Suprapubic skin (tissue), 4 donors: Measurements from ENCODE around the gene EPHB6. TPM values are rescaled to one million over a fixed set of nuclear protein-coding genes. Genes with fewer than 3 reads are reported as not detected.

ENCODE experiments used
- DNase-seq, 2 donors: peaks; one replicate each; pipeline ENCODE4 v3.0.0-alpha.2; 2019; ENCODE audit warnings: low spot score in 2 of 2
- H3K27ac ChIP-seq: fragments of 200-600 bp; sonication (generic); one replicate; pipeline ENCODE4 v1.5.1; 2019
- H3K27me3 ChIP-seq: fragments of 200-600 bp; sonication (generic); one replicate; pipeline ENCODE4 v1.5.1; 2019
- H3K36me3 ChIP-seq: fragments of 200-600 bp; sonication (generic); one replicate; pipeline ENCODE4 v1.5.1; 2019
- H3K4me1 ChIP-seq: fragments of 200-600 bp; sonication (generic); one replicate; pipeline ENCODE4 v1.5.1; 2019
- H3K4me3 ChIP-seq: fragments of 200-600 bp; sonication (generic); one replicate; pipeline ENCODE4 v1.5.1; 2019; ENCODE audit warnings: mild to moderate bottlenecking
- H3K9me3 ChIP-seq: fragments of 200-600 bp; sonication (generic); one replicate; pipeline ENCODE4 v1.5.1; 2019
- EP300 ChIP-seq: sonication (generic); formaldehyde crosslinking; IDR thresholded peaks from one replicate; pipeline ENCODE4 v1.6.1; 2017; ENCODE audit warnings: antibody characterized with exemption
- POLR2A ChIP-seq, 2 donors: fragments of 450-650 bp; IDR thresholded peaks; one replicate each; pipeline ENCODE4 v1.6.1; 2017; ENCODE audit warnings: antibody characterized with exemption in 2 of 2, mild to moderate bottlenecking in 2 of 2, moderate library complexity in 2 of 2
- POLR2AphosphoS5 ChIP-seq, 3 donors: sonication (generic); formaldehyde crosslinking; IDR thresholded peaks; one replicate each; pipeline ENCODE4 v1.6.1; 2017; ENCODE audit warnings: antibody characterized with exemption in 3 of 3
- WGBS: methylation state at CpG from one replicate; pipeline ENCODE4 v1.1.5; 2018; 5-methylcytosine and 5-hydroxymethylcytosine counted together
- total RNA-seq, 4 donors: library from RNA; depleted of rRNA; stranded (reverse); fragments of >200 nt; gene quantifications; one replicate each; pipeline ENCODE4 v1.1.0, GENCODE V29; 2016
- TF ChIP-seq, protein P1 (sequence below), 2 donors: fragments of 200-600 bp in 1 of 2; fragments of 450-650 bp in 1 of 2; sonication (generic) in 1 of 2; IDR thresholded peaks; one replicate each; pipeline ENCODE4 v1.5.1; 2016 to 2019; ENCODE audit warnings: antibody characterized with exemption in 2 of 2, mild to moderate bottlenecking in 1 of 2, moderate library complexity in 1 of 2

Gene EPHB6
- total RNA-seq, 4 donors from 2014 or later, result 207 to 299 (median 258) TPM

DNA sequence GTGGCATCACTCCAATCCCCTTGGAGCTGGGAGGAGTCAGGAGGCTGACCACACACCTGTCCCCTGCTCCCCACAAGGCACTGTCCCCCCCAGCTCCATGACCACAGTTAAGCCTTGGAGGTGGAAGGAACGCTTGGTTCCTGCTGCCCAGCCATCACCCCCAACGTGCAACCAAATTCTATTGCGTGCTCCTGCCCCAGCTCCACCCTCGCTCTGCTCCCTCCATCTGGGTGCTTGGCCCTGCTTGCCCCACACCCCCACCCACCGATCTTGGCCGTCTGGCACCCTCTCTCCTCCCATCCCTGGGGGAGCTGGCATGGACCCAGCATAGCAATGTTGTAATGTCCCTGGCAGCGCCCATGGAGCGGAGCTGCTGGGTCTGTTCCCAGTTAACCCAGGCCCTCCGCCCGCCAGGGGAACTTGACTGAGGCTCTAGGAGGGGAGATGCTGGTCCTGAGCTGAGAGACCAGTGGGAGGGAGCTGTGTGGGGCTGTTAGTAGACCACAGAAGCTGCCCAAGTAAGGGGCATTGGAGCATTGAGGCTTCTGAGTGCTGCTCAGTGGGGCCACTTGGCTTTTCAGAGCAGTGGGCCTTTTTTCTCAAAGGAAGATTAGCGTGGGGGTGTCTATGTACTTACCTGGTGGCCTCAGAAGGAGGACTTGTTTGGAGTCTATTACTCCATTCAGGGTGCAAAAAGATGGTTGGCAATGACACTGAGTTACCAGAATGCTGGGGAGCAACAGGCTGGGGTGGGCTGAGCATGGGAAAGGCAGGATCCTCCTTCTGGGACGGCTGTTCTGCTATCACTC lies 1.1 kb downstream of the EPHB6 start:
- no peaks in the 10 kb centered on the region for H3K36me3 ChIP-seq
- no peak for TF ChIP-seq EP300
- TF ChIP-seq POLR2AphosphoS5 (IDR thresholded peaks at IDR 0.05), result peak in 1 of 3 donors; percentile 77
- peak; percentile 88 to 89 for DNase-seq
- no peaks in the 10 kb centered on the region for H3K9me3 ChIP-seq
- H3K27ac ChIP-seq, result peak overlapping the region; percentile 92
- no peaks in the 10 kb centered on the region for H3K27me3 ChIP-seq
- H3K4me1 ChIP-seq, result peaks cover 46% of the 10 kb centered on the region
- 22% methylated on average over 11 of the region's 12 CpGs for WGBS
- peak overlapping the region; percentile 78 for H3K4me3 ChIP-seq

DNA sequence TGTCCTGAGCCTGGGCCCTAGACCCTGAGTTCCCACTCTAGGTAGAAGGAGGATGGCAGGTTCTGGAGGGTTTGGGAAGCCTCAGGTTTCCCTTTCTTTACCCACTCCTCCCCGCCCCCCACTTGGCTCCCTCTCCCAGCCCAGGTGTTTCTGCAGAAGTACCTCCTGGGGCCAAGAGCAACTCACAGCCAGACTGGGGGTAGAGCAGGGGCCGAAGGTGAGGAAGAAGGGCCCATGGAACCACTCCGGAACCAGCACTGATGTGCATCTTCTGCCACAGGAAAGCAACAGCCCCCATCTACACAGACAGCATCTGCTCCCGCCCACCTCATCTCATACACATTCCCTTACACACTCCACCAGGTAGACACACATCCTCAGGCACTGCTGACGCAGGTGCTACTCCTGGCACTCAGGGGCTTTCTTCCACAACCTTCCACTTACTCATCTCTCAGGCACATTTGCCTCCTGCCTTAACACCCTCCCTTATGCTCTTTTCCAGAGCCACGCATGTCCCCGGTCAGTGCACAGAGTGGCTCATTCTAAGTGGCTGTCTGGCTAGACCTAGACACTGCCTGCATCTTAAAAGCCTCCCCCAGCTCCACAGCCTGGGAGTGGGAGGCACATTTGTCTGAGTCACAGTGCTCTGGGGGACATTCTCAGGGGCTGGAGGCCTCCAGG lies 1.8 kb downstream of the EPHB6 start:
- DNase-seq, result no peak
- Histone ChIP-seq H3K4me1 (peaks cover 46% of the 10 kb centered on the region), H3K36me3 (no peaks in the 10 kb centered on the region), H3K27ac (peak overlapping the region; percentile 19), H3K4me3 (peak overlapping the region; percentile 78), H3K27me3 (no peaks in the 10 kb centered on the region), H3K9me3 (no peaks in the 10 kb centered on the region)
- 69% methylated on average over 5 of the region's 7 CpGs for WGBS
- TF ChIP-seq EP300, result no peak
- no peak for TF ChIP-seq POLR2AphosphoS5 (IDR thresholded peaks at IDR 0.05)
- no peak for TF ChIP-seq POLR2A (IDR thresholded peaks at IDR 0.05)
- TF ChIP-seq, protein P1, sequence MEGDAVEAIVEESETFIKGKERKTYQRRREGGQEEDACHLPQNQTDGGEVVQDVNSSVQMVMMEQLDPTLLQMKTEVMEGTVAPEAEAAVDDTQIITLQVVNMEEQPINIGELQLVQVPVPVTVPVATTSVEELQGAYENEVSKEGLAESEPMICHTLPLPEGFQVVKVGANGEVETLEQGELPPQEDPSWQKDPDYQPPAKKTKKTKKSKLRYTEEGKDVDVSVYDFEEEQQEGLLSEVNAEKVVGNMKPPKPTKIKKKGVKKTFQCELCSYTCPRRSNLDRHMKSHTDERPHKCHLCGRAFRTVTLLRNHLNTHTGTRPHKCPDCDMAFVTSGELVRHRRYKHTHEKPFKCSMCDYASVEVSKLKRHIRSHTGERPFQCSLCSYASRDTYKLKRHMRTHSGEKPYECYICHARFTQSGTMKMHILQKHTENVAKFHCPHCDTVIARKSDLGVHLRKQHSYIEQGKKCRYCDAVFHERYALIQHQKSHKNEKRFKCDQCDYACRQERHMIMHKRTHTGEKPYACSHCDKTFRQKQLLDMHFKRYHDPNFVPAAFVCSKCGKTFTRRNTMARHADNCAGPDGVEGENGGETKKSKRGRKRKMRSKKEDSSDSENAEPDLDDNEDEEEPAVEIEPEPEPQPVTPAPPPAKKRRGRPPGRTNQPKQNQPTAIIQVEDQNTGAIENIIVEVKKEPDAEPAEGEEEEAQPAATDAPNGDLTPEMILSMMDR (IDR thresholded peaks at IDR 0.05), result no peak

DNA sequence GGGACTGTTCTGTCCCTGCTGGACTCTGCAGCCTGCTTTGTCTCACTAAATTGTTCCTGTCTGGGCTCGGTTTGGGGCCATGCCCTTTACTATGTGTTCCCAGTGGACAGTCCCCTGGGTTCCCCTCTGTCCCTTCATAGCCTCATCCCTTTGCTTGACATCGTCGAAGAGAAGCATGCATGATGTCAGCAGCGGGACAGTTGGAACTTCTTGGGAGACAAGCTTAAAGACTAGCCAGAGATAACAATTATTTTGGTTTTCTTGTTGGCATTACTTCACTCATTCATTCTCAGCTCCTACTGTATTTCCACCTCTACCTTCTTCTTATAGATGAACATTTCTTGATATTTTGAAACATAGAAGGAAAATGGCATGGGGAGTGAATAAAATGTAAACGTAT lies 2.7 kb downstream of the EPHB6 start:
- 59% methylated on average over 5 of the region's 5 CpGs for WGBS
- Histone ChIP-seq H3K4me1 (peaks cover 46% of the 10 kb centered on the region), H3K27ac (no peak overlapping the region), H3K4me3 (peak overlapping the region; percentile 78), H3K36me3 (peaks cover 8% of the 10 kb centered on the region), H3K27me3 (no peaks in the 10 kb centered on the region), H3K9me3 (no peaks in the 10 kb centered on the region)
- TF ChIP-seq POLR2A (IDR thresholded peaks at IDR 0.05) (no peak), EP300 (no peak), POLR2AphosphoS5 (IDR thresholded peaks at IDR 0.05) (no peak)
- TF ChIP-seq, protein P1 (IDR thresholded peaks at IDR 0.05), result no peak
- DNase-seq, result no peak

DNA sequence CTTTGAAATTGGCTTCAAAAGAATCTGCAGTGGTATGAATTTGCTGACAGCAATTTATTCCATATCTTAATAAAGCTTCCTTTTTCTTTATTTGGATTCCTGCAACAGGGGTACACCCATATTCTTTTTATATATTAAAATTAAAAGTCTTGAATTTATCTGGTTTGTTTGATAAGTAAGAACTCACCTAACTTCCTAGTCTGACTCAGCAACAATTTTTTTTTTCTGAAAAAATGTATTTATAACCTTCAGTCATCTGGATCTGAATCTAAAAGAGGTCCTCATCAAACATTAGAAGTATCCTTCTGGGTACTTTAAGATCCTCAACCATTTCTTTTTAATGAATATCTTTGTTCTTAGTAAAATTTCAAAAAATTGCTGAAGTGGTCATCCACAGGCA lies 4.5 kb downstream of the EPHB6 start:
- H3K27ac ChIP-seq, result no peak overlapping the region
- DNase-seq, result no peak
- H3K4me3 ChIP-seq, result no peak overlapping the region
- H3K27me3 ChIP-seq, result no peaks in the 10 kb centered on the region
- no peak for TF ChIP-seq POLR2AphosphoS5 (IDR thresholded peaks at IDR 0.05)
- TF ChIP-seq POLR2A (IDR thresholded peaks at IDR 0.05), result no peak
- TF ChIP-seq, protein P1 (IDR thresholded peaks at IDR 0.05), result no peak
- TF ChIP-seq EP300, result no peak
- H3K9me3 ChIP-seq, result no peaks in the 10 kb centered on the region
- H3K36me3 ChIP-seq, result peaks cover 25% of the 10 kb centered on the region
- peaks cover 41% of the 10 kb centered on the region for H3K4me1 ChIP-seq

DNA sequence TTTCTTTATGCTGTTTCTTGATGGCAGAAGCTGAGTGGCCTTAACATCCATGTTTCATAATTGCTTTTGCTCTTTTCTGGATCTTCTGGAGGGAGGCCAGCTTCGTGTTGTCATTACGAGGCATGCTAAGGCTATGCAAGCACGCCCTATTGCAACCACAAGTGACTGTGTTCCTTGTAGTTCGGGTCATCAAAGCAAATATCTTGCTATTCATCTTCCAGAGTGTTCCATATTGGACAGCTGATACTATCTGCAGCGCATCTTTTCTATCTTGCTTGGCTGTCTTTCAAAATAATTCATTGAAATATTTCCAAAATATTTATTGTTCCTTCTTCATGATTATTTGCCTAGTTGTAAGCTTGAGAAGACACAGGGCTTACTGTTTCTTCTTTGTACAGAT lies 5.0 kb downstream of the EPHB6 start:
- Histone ChIP-seq H3K9me3 (no peaks in the 10 kb centered on the region), H3K27me3 (no peaks in the 10 kb centered on the region), H3K27ac (no peak overlapping the region), H3K36me3 (peaks cover 28% of the 10 kb centered on the region), H3K4me1 (peaks cover 45% of the 10 kb centered on the region), H3K4me3 (no peak overlapping the region)
- TF ChIP-seq POLR2AphosphoS5 (IDR thresholded peaks at IDR 0.05), result peak in 1 of 3 donors; percentile 50
- TF ChIP-seq, protein P1 (IDR thresholded peaks at IDR 0.05), result no peak
- WGBS, result 21% methylated on average over 5 of the region's 5 CpGs
- DNase-seq, result peak in 1 of 2 donors; percentile 67
